H1 (cell line): ENCODE results near the gene FIGNL2. TPM values are rescaled to one million over a fixed set of nuclear protein-coding genes. Genes with fewer than 3 reads are reported as not detected.

Experiments used
- EZH2 ChIP-seq: fragments of 200-600 bp; sonication (generic); IDR thresholded peaks from 2 replicates; pipeline ENCODE4 v1.7.1; 2012; ENCODE audit warnings: low read depth, mild to moderate bottlenecking, moderate library complexity, low read length, inconsistent platforms; ENCODE audit not compliant: severe bottlenecking
- HDAC2 ChIP-seq, 2 experiments: fragments of 300-600 bp in 1 of 2; sonication (generic) in 1 of 2; IDR thresholded peaks; 2 replicates each; pipeline ENCODE4 v1.6.1; 2011 to 2012; ENCODE audit warnings: low read depth in 2 of 2, low read length in 2 of 2, mild to moderate bottlenecking in 2 of 2, moderate library complexity in 2 of 2, borderline replicate concordance in 1 of 2, inconsistent platforms in 1 of 2
- KDM1A ChIP-seq: fragments of 200-600, 300-600 bp; sonication (generic); IDR thresholded peaks from 2 replicates; pipeline ENCODE4 v1.7.1; 2016; ENCODE audit warnings: mild to moderate bottlenecking, low read length, borderline replicate concordance
- KDM5A ChIP-seq: fragments of 200-600 bp; IDR thresholded peaks from 2 replicates; pipeline ENCODE4 v1.7.1; 2012; ENCODE audit warnings: mild to moderate bottlenecking, low read length, inconsistent platforms, mixed read lengths
- RAD21 ChIP-seq, 2 experiments: IDR thresholded peaks in 1 of 2; conservative IDR thresholded peaks in 1 of 2; 2 replicates each; pipeline ENCODE4 v1.6.1; 2011; ENCODE audit warnings: low read depth in 2 of 2, low read length in 2 of 2, improper control_type of control experiment in 1 of 2, inconsistent platforms in 1 of 2, mild to moderate bottlenecking in 1 of 2, moderate library complexity in 1 of 2
- RXRA ChIP-seq: IDR thresholded peaks from 2 replicates; pipeline ENCODE4 v1.6.1; 2011; ENCODE audit warnings: low read depth, mild to moderate bottlenecking, low read length, moderate library complexity; ENCODE audit not compliant: insufficient read depth
- polyA plus RNA-seq, 7 experiments: library from polyadenylated mRNA; depleted of rRNA in 3 of 7; stranded (reverse) in 5 of 7; unstranded in 2 of 7; fragments of >200 nt in 5 of 7; fragments of 200-250 nt in 2 of 7; gene quantifications; 1 replicate in 5 of 7; 2 replicates in 1 of 7; 4 replicates in 1 of 7; pipeline versions ENCODE4 v1.2.1 to v1.2.3, GENCODE V29; 2011 to 2013; ENCODE audit warnings: missing spikeins in 2 of 7, mixed read lengths in 2 of 7
- total RNA-seq: library from RNA; stranded (reverse); fragmentation: NEBNext Ultra II Directional; extraction: Animal tissue kit (Norgen Biotek cat#: 25700); gene quantifications from 2 replicates; pipeline ENCODE4 v1.2.1, GENCODE V29; 2021
- TF ChIP-seq, protein P1 (sequence below): IDR thresholded peaks from 2 replicates; pipeline ENCODE4 v1.6.1; 2012; ENCODE audit warnings: inconsistent platforms
- TF ChIP-seq, protein P2 (sequence below): fragments of 300-600 bp; sonication (generic); IDR thresholded peaks from 2 replicates; pipeline ENCODE4 v1.7.1; 2012; ENCODE audit warnings: low read length, moderate library complexity, mild to moderate bottlenecking, inconsistent platforms; ENCODE audit not compliant: insufficient replicate concordance

The FIGNL2 gene
- total and polyA plus RNA-seq, 2 of the 8 experiments (the other 6 are each of a cell fraction or from before 2014, with no cell fraction given): 6.5 to 7.1 TPM

DNA sequence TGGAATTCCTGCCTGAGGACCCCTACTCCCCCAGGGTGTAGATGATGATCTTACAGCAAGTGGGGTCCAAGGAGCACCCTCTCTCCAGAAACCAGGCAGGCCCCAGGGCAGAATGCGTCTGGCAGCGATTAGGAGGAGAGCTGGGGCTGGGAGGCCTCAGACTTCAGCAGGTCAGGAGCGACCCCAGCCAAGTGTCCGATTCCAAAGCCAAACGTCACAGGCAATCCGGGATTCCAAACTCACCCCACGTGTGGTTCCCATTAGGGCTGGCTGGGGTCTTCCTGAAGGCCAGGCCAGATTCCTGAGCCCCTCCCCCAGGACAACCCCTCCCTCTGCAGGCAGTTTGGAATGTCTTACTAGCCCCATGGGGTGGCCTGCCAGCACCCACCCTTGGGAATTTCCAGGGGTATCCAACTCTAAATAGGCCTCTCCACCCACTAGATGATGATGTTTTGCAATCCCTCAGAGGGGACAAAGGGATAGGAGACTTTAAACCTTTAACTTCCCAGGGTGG lies 17.3 kb upstream of the FIGNL2 start (continued):
- no peak for TF ChIP-seq EZH2
- TF ChIP-seq HDAC2 (IDR thresholded peaks at IDR 0.05; ENCODE audit: borderline replicate concordance in 1 of 2, low read depth in 2 of 2, low read length in 2 of 2): 0 out of 4 replicates have a peak, but pooled peaks have one; percentile 29 to 58
- TF ChIP-seq, protein P1, sequence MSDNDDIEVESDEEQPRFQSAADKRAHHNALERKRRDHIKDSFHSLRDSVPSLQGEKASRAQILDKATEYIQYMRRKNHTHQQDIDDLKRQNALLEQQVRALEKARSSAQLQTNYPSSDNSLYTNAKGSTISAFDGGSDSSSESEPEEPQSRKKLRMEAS: 0 out of 2 replicates have a peak, but pooled peaks have one; percentile 30
- TF ChIP-seq KDM5A: no peak
- no peak for TF ChIP-seq RXRA
- TF ChIP-seq RAD21 (IDR thresholded peaks at IDR 0.05 in 1 of 2, conservative IDR thresholded peaks at IDR 0.05 in 1 of 2; ENCODE audit: low read depth in 2 of 2, low read length in 2 of 2): no peak
- TF ChIP-seq, protein P2, sequence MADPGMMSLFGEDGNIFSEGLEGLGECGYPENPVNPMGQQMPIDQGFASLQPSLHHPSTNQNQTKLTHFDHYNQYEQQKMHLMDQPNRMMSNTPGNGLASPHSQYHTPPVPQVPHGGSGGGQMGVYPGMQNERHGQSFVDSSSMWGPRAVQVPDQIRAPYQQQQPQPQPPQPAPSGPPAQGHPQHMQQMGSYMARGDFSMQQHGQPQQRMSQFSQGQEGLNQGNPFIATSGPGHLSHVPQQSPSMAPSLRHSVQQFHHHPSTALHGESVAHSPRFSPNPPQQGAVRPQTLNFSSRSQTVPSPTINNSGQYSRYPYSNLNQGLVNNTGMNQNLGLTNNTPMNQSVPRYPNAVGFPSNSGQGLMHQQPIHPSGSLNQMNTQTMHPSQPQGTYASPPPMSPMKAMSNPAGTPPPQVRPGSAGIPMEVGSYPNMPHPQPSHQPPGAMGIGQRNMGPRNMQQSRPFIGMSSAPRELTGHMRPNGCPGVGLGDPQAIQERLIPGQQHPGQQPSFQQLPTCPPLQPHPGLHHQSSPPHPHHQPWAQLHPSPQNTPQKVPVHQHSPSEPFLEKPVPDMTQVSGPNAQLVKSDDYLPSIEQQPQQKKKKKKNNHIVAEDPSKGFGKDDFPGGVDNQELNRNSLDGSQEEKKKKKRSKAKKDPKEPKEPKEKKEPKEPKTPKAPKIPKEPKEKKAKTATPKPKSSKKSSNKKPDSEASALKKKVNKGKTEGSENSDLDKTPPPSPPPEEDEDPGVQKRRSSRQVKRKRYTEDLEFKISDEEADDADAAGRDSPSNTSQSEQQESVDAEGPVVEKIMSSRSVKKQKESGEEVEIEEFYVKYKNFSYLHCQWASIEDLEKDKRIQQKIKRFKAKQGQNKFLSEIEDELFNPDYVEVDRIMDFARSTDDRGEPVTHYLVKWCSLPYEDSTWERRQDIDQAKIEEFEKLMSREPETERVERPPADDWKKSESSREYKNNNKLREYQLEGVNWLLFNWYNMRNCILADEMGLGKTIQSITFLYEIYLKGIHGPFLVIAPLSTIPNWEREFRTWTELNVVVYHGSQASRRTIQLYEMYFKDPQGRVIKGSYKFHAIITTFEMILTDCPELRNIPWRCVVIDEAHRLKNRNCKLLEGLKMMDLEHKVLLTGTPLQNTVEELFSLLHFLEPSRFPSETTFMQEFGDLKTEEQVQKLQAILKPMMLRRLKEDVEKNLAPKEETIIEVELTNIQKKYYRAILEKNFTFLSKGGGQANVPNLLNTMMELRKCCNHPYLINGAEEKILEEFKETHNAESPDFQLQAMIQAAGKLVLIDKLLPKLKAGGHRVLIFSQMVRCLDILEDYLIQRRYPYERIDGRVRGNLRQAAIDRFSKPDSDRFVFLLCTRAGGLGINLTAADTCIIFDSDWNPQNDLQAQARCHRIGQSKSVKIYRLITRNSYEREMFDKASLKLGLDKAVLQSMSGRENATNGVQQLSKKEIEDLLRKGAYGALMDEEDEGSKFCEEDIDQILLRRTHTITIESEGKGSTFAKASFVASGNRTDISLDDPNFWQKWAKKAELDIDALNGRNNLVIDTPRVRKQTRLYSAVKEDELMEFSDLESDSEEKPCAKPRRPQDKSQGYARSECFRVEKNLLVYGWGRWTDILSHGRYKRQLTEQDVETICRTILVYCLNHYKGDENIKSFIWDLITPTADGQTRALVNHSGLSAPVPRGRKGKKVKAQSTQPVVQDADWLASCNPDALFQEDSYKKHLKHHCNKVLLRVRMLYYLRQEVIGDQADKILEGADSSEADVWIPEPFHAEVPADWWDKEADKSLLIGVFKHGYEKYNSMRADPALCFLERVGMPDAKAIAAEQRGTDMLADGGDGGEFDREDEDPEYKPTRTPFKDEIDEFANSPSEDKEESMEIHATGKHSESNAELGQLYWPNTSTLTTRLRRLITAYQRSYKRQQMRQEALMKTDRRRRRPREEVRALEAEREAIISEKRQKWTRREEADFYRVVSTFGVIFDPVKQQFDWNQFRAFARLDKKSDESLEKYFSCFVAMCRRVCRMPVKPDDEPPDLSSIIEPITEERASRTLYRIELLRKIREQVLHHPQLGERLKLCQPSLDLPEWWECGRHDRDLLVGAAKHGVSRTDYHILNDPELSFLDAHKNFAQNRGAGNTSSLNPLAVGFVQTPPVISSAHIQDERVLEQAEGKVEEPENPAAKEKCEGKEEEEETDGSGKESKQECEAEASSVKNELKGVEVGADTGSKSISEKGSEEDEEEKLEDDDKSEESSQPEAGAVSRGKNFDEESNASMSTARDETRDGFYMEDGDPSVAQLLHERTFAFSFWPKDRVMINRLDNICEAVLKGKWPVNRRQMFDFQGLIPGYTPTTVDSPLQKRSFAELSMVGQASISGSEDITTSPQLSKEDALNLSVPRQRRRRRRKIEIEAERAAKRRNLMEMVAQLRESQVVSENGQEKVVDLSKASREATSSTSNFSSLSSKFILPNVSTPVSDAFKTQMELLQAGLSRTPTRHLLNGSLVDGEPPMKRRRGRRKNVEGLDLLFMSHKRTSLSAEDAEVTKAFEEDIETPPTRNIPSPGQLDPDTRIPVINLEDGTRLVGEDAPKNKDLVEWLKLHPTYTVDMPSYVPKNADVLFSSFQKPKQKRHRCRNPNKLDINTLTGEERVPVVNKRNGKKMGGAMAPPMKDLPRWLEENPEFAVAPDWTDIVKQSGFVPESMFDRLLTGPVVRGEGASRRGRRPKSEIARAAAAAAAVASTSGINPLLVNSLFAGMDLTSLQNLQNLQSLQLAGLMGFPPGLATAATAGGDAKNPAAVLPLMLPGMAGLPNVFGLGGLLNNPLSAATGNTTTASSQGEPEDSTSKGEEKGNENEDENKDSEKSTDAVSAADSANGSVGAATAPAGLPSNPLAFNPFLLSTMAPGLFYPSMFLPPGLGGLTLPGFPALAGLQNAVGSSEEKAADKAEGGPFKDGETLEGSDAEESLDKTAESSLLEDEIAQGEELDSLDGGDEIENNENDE: no peak
- TF ChIP-seq KDM1A: no peak; the same call in 1 of the 2 replicates
